Measurements from ENCODE around the gene F2RL3.

The F2RL3 gene

DNA sequence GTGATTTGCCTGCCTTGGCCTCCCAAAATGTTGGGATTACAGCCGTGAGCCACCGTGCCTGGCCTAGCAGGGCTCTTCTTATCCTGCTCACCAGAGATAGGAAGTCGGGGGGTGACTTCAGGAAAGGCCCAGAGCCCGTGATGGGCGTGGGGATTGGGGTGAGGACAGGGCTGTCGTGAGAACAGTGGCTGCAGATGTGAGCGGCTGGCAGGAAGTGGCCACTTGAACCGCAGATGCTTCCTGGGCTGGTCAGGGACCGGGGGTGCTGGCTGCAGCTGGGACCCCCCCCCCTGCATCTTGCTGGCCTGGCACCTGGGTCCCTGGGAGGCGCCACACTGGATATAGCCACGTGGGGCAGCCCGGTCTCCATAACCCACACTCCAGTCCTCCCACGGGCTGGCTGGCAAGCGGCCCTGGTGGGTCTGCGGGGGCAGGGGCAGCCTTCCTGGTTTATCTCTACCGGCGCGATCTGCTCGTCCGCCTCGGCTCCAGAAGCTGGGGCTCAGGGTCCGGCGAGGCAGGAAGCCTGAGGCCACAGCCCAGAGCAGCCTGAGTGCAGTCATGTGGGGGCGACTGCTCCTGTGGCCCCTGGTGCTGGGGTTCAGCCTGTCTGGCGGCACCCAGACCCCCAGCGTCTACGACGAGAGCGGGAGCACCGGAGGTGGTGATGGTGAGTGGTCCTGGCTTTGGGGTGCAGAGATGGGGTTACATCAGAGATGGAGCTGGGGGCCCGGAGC lies at the start of gene F2RL3:
Gene F2RL3 (plus strand): TSS at position 371 of the 737 bp plus-strand sequence. CDS start 191 bp downstream, at position 562.
- no peak for DNase-seq (ENCODE audit: low read depth, low spot score)

DNA sequence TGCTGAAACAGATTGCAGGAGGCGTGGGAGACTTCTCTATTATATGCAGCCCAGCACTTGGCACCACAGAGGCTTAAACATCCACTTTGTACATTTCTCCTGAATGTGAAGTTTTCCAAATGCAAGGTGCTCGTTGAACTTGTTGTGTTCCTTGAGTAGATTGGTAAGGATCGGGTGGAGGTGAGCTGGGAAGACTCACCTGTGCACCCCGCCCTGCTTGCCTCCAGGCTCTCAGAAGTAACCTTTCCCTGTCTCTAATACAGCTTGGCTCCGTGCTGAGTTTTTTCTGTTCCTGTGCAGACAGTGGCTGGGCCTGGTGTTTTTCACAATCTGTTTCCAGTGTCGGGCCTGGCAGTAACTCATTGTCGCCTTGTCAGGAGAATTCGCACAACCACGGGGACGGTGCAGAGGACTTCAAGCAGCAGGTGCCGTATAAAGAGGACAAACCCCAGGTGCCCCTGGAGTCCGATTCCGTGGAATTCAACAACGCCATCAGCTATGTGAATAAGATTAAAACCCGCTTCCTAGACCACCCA lies 47.3 kb upstream of the F2RL3 start:
- no peak overlapping the region for H3K27ac ChIP-seq
- no peak for DNase-seq (ENCODE audit: low read depth, low spot score)

More for the DNA sequence above, at the start of gene F2RL3:
- H3K27ac ChIP-seq: no peak within 1 kb of the TSS

DNA sequence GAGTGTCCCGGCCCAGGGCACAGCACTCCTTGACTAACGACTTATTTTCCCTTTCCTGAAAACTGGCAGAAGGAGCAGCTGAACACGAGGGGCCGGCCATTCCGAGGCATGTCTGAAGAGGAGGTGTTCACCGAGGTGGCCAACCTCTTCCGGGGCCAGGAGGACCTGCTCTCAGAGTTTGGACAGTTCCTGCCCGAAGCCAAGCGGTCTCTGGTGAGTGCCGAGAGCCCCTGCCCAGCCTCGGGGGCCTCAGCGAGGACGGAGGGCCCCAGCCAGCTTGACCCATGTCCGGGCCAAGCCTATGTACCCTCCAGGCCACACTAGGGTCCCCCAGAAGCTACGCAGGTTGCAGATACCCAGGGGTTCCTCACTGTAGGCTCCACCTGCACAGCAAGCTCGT lies 41.9 kb upstream of the F2RL3 start:
- H3K27ac ChIP-seq: no peak overlapping the region

DNA sequence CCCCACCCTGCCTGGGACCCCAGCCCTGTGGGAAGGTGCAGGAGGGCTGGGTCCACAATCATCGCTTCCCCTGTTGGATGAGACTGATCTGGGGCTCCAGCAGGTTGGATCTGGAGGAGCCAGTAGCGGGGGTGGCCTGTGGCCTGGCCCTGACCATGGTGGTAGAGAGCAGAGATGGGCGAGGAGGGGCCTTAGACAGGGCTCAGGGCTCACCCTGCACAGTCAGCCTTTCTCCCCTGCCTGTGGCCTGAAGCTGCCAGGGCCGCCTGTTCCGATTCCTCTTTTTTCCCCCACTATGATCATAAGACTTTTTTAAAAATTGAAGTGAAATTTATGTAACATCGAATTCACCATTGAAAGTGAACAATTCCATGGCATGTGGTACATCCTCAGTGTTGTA lies 41.4 kb upstream of the F2RL3 start:
- H3K27ac ChIP-seq: no peak overlapping the region
- DNase-seq (ENCODE audit: low read depth, low spot score): no peak

More for the DNA sequence above, 41.9 kb upstream of the F2RL3 start:
- DNase-seq (ENCODE audit: low read depth, low spot score): no peak

DNA sequence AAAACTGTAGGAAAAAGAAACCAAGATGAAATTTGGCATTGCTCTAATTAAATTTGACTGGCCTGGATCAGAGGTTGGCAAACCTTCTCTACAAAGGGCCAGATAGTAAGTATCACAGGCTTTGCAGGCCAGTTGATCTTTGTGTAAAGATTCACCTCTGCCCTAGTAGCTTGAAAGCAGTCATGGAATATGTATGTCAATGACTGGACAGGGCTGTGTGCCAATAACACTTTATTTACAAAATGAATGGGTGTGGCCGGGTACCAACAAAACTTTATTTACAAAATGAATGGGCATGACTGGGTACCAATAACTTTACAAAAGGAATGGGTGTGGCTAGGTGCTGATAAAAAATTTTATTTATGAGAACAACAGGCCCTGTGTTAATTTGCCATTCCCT lies 39.6 kb upstream of the F2RL3 start:
- DNase-seq (ENCODE audit: low read depth, low spot score): peak; percentile 45
- H3K27ac ChIP-seq: peak overlapping the region; percentile 53

DNA sequence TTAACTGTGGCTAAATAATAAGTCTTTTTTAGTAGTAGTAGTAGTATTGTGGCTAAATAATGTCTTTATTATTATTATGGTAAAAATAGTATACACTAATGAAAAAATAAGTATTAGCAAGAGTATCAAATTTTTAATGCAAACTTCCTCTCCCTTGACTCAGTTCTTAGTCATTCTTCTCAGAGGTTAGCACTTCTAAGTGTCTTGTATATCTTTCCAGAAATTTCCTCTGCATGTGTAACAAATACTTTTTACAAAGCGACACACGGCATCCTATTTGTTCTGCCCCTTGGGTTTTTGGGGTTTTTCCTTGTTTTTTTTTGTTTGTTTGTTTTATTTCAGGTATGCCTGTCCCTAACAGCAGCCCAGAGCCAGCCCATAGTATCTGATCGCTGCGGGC lies 38.7 kb upstream of the F2RL3 start:
- H3K27ac ChIP-seq: peak overlapping the region; percentile 53
- no peak for DNase-seq (ENCODE audit: low read depth, low spot score)

DNA sequence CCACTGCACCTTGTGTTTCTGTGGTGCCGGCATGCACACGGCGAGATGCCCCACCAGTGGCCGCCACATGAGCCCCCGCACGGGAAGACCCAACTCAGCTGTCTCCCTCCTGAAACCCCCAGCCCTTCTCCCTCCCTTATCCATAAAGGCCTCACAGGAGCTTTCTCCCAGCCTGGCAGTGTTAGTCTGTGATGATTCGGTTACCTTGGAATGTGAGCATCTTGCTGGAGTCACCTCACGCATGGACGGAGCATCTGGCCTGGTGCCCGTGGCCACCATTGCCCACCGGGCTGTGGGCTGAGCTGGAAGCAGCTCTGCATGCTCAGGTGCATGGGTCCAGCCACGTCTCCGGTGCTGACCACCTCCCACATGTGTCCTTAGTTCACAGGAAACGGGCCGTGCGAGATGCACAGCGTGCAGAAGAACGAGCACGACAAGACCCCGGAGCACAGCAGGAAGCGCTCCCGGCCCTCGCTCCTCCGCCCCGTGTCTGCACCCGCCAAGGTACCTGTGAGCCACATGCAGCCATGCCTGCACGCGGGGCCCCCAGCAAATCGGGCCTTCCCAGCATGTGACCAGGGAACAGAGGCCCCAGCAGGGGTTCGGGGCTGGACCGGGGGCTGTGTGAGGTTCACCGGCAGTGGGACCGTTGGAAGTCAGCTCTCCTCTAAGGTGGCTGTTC lies 37.6 kb upstream of the F2RL3 start:
- no peak for DNase-seq (ENCODE audit: low read depth, low spot score)
- no peak overlapping the region for H3K27ac ChIP-seq

DNA sequence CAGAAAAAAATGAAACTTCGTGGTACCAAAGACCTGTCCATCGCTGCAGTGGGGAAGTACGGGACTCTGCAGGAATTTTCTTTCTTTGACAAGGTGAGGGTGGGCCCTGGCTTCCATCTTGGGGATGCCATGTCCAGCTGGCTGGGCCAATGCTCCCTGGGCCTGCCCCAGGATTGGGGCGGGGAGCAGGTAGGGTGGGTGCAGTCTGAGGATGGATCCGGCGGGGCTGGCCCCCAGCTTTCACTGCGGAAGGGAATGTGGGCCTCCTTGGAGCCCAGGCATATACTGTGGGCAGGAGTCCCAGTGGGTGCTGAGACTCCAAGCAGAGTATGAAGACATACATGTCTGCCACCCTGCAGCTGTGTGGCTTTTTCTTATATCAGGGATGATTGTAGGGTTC lies 35.7 kb upstream of the F2RL3 start:
- no peak for DNase-seq (ENCODE audit: low read depth, low spot score)
- no peak overlapping the region for H3K27ac ChIP-seq

DNA sequence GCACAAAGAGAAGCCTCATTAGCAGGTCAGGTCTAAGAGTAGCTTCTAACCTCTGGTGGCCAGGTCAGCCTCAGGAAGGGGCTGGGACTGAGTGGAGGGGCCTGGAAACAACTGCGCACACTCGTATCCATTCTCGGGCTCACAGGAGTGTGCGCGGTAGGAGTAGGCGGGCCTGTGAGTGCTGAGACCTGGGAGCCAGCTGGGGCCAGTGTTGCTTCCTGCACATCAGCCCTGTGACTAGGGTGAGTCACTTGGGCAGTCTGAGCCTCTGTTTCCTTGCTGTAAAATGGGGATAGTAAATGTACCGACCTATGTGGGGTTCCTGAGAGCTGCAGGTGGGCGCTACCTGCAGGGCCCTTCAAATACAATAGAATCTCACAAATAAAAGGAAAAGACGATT lies 32.7 kb upstream of the F2RL3 start:
- H3K27ac ChIP-seq: no peak overlapping the region
- no peak for DNase-seq (ENCODE audit: low read depth, low spot score)

DNA sequence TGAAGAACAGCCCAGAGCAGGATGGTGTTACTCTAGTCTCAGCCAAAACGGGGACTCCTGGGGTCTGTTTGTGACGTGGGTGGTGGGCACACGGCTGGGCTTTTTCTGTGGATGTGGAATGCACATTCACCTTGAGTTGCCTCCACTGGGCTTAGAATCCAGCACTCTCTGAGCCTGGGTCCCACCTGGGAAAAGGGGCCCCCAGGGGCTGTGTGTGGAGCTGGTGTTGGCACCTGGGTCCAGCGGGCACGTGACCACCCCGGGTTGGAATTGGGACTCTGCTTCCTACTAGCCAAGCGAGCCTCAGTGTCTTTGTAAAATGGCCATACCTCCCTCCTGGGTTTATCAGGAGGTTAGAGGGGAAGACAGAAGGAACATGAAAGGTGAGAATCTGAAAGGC lies 29.2 kb upstream of the F2RL3 start:
- DNase-seq (ENCODE audit: low read depth, low spot score): no peak

DNA sequence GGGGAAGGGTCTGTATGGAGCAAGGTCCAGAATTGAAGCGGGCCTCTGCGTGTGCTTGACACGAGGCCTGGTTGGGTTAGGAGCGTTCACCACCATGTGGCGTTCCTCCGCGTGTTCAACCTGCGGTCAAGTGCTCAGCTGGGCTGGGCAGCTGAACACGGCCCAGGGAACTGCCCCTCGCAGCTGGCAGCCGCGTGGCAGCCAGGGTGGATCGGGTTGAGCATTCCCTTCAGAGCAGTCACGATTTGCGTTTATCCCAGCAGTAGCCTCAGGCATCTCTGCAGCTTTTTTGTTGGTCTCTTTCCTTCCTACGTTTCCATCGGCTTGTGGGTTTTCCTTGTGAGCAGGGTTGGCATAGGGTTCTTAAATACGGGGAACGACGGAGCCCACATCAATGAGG lies 28.7 kb upstream of the F2RL3 start:
- H3K27ac ChIP-seq: no peak overlapping the region
- DNase-seq (ENCODE audit: low read depth, low spot score): no peak

More for the DNA sequence above, 29.2 kb upstream of the F2RL3 start:
- no peak overlapping the region for H3K27ac ChIP-seq

DNA sequence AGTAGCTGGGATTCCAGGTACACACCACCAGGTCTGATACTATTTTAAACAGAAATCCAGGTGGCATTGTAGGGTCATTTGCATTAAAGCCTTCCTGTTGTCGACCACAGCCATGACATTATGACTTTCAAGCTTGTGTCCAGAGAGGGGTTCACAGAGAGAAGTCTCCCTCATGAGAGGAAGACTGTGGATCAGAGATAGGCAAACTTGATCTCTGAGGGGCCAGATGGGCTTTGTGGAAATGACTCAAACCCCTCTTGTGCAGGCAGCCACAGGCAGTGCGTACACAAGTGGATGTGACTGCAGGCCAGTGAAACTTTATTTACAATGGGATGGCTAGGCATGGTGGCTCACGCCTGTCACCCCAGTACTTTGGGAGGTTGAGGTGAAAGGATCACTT lies 27.8 kb upstream of the F2RL3 start:
- DNase-seq (ENCODE audit: low read depth, low spot score): no peak
- no peak overlapping the region for H3K27ac ChIP-seq

DNA sequence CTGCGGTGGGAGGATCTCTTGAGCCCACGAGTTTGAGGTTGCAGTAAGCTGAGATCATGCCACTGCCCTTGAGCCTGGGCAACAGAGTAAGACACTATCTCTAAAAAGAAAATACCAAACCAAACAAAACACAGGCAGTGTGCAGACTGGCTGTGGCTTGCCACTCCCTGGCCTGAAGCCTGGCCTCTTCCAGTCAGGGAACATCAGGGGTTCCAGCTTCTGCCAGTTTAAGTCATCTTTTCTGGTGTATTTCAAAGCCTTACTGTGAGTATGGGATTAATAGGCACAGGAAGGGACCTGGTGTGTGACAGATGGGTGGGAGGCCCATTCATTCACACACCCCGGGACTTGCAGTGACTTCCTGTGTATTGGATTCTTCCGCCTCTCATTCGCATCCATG lies 27.0 kb upstream of the F2RL3 start:
- no peak for DNase-seq (ENCODE audit: low read depth, low spot score)
- no peak overlapping the region for H3K27ac ChIP-seq

DNA sequence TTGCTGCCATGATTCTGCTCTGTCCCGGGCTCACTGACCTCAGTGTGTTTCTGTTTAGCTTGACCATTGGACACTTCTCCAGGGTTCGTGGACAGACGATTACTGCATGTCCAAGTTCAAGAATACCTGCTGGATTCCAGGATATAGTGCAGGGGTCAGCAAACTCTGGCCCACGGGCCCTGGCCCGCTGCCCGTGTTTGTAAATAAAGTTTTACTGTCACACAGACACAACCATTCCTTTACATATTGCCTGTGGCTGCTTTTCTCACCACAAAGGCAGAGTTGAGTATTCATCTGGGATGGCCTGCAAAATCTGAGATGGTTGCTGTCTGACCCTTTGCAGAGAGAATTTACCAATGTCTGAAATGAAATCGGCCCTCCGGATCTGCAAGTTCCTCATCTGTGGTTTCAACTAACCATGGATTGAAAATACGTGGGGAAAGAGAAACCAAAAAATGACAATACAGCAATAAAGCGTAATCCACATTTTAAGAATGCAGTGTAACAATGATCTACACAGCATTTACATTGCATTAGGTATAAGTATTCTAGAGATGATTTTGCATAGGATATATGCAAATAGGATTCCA lies 25.9 kb upstream of the F2RL3 start:
- no peak for DNase-seq (ENCODE audit: low read depth, low spot score)
- H3K27ac ChIP-seq: no peak overlapping the region

DNA sequence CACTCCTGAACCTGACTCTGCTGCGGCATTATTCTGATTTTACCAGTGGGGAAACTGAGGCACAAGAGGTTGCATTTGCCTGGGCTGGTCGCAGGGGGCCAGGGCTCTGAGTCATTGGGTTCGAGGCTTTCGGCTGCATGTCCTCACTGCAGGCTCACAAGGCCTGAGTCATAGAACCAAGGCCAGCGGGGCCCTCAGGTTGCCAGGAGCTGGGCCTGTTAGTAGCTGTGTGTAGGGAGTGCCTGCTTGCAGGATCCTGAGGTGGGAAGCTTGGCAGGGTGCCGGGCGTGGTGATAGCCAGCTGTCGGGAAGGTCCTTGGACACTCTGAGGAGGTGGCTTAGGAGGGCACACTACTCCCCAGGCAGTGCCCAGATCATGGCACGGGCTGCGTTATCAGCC lies 21.6 kb upstream of the F2RL3 start:
- no peak overlapping the region for H3K27ac ChIP-seq
- no peak for DNase-seq (ENCODE audit: low read depth, low spot score)

DNA sequence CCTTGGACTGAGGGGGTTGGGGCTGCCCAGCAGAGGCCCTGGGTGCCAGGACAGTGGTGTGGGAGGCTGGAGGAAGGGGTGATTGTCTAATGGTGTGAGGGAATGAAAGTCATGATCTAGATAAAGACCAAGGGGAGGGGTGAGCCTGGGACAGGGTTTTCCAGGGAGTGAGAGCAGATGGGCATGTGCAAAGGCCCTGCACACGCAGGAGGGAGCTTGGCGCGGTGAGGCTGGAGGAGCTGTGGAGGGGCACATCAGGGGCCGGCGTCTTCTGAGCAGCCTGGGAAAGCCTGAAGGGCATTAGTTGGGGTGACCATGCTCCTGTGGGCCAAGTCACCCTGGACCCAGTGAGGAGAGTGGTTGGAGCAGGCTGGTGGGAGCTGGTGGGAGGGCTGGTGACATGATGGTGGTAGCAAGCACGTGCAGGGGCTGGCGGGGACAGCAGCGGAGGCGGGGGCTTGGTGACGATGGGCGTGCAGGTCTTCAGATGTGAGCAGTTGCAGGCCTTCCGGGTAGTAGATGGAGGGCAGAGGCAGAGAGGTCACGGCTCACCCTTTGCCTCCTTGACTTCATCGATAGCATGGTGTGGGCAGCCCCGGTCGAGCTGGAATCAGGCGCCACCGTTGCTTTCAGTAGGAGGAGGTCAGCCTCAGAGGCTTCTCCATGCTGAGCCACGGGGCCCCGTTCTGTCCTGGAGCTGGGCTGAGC lies 20.2 kb upstream of the F2RL3 start:
- no peak for DNase-seq (ENCODE audit: low read depth, low spot score)
- H3K27ac ChIP-seq: no peak overlapping the region

DNA sequence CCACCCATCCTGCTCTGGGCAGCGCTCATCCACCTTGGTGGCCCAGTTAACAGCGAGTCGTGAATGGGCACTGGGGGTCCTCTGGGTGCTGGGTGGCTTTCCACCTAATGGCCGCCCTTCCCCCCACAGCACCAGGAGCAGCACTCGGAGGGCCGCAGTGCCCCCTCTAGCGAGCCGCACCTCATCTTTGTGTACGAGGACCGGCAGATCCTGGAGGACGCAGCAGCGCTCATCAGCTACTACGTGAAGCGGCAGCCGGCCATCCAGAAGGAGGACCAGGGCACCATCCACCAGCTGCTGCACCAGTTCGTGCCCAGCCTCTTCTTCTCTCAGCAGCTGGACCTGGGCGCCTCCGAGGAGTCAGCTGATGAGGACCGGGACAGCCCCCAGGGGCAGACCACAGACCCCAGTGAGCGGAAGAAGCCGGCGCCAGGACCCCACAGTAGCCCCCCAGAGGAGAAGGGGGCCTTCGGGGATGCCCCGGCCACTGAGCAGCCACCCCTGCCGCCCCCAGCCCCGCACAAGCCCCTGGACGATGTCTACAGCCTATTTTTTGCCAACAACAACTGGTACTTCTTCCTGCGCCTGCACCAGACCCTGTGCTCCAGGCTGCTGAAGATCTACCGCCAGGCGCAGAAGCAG lies 19.3 kb upstream of the F2RL3 start:
- DNase-seq (ENCODE audit: low read depth, low spot score): no peak
- no peak overlapping the region for H3K27ac ChIP-seq

DNA sequence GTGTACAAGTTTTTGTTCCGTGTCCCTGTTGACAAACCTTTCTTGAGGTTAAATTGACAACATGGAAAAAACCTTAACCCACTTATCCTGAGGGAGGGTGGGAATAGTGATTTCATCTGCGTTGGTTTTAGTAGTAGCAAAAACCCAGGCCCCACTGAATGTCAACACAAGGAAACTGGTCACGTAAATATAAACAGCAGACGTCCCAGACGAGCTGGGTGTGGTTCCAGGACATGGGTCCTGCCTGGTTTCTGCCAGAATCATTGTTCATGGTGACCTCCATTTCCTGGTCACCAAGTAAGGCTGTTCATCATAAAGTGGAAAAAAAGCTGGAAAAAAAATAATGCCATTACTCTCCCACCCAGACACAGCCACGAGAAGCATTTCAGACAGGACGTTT lies 16.9 kb upstream of the F2RL3 start:
- no peak for DNase-seq (ENCODE audit: low read depth, low spot score)
- H3K27ac ChIP-seq: no peak overlapping the region

DNA sequence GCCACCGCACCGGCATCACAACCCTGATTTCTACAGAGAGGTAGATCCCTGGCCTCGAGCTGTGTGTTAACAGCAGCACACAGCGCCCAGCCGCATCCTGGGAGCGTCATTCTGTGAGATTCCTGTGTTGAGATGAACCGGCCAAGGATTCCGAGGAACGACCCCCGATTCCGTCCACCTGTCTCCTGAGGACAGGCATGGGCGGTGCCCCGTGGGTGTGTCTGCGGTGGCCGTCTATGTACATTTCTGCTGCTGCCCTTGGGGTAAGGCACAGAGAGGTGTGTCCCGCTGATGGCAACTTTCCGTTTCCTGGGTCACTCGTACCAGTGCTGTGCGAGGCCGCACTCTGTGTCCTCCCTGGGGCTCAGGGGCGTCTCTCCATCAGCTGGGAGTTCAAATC lies 16.1 kb upstream of the F2RL3 start:
- DNase-seq (ENCODE audit: low read depth, low spot score): no peak
- H3K27ac ChIP-seq: no peak overlapping the region

DNA sequence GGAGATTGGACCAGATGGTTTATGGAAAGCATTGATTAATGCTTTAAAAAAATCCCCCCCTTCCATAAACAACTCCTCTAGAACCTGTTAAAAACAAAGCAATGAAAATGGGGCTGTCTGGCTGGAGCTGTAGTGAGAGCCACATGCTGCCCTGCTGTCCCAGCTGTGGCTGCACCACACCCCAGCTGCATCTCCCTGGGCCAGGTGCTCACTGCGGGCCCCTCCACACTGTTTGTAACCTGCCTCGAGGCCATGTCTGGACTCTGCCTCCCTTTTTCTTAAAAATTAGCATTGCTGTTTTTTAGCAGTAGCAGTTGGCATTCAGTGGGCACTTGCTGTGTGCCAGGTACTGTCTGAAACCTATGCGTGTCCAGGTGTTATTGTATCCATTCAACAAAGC lies 15.2 kb upstream of the F2RL3 start:
- DNase-seq (ENCODE audit: low read depth, low spot score): no peak
- no peak overlapping the region for H3K27ac ChIP-seq

All from epithelial cell of prostate (primary cell).